ENCODE results near the gene CHCHD6.

The CHCHD6 gene

GRCh38 chr3:126895178-126896066, 191.4 kb downstream of the CHCHD6 start:
- DNase-seq (ENCODE audit: low spot score) = no peak

DNA sequence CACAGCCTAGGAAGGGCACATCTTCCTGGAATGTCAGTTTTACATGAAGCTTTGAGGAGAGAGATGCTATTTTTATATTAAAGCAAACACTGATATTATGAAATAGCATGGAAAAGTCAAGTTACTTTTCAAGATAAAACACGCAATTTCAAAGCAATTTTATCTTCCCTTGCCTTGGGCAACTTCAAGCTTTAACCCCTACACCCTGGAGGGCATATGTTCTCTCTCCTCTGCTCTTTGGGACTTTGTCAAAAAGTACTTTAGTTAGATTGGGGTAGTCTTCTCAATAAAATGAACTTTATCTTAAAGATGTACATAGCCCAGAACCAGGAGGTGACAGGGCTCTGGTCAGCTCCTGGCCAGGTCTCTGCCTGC, 192.0 kb downstream of the CHCHD6 start:
- DNase-seq (ENCODE audit: low spot score) = no peak

DNA sequence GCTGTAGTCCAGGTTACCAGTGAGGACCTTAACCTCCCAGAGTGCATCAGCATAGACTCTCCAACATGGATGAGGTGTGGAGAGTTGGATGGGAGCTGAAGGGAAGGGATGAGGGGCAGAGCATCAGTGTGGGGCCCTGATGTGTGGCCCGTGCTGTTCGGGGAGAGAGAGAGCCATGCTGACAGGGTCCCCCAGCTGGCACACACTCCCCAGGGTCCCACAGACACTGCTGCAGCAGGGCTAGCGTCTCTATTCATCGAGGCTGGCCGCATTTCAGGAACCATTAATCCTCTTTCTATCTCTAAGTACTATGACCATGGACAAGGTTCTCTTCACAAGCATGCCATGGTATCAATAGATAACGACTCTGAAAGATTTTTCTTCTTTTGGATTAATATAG, 192.9 kb downstream of the CHCHD6 start:
- DNase-seq (ENCODE audit: low spot score) = no peak

GRCh38 chr3:126897943-126898342, 193.9 kb downstream of the CHCHD6 start:
- DNase-seq (ENCODE audit: low spot score) = no peak

DNA sequence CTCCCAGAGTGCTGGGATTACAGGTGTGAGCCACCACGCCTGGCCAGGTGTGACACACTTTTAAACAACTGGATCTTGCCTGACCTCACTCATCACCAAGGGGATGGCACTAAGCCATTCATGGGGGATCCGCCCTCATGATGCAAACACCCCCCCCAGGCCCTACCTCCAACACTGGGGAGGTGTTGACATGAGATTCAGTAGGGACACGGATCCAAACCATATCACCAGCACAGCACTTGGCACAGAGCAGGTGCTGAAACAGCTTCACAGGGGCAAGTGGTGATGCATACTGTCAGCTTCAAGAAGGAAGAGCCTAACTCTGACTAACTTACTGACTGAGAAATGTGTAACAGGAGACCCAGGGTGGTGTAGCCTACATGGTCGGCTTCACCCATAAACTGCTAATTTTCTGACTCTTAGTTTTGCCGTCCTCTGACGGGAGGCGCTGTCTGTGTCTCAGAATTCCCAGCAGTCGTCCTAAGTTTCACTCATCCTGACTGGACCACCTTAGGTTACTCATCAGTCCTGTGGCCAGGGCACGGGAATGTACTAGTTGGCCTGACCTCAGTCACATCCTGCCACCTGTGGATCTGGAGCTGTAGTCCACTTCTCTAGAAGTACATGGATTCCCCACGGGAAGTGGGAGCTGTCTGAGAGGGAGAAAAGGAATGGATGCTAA, 197.0 kb downstream of the CHCHD6 start:
- no peak for DNase-seq (ENCODE audit: low spot score)

DNA sequence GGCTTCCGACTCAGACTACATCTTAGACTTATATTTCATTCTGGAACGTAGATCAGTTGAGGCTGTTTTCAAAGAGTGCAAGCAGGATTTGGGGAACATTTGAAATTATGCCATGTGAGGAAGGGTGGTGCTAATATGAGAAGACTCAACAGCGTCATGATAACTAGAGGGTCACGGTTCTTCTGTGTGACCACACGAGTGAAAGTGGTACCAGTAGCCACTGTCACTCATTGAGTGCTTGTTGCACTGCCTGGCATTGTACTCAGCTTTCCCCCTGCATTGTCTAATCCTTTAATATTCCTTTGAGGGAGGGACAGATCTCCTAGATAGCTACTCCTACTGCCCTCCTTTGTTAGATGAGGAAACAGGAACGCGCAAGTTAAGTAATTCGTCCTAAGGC, 197.6 kb downstream of the CHCHD6 start:
- no peak for DNase-seq (ENCODE audit: low spot score)

- DNase-seq (ENCODE audit: low spot score) = no peak
These were observed 199.5 kb downstream of the CHCHD6 start for GRCh38 chr3:126903521-126903920.

DNA sequence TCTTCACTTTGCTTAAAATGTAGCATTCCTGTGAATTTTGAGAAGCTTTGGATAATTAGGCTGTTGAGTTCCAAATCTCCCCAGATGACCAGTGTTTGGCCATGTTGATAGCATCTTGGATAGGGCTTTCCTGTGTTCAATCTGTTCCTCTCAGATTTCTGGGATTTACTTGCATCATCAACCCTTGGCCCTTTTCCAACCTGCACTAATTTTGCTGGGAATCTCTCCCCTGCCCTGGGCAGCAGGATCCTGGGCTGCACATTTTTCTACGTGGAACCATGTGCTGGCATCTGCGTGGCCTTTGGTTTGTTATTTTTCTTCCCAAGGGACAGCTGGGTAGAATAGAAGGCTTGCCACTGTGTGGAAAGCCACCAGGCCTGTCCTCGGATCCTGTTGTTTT, 203.5 kb downstream of the CHCHD6 start:
- no peak for DNase-seq (ENCODE audit: low spot score)

GRCh38 chr3:126908752-126909275, 204.8 kb downstream of the CHCHD6 start:
- DNase-seq (ENCODE audit: low spot score) = no peak

- no peak for DNase-seq (ENCODE audit: low spot score)
These were observed 206.2 kb downstream of the CHCHD6 start for GRCh38 chr3:126910231-126910630.

- DNase-seq (ENCODE audit: low spot score) = peak; percentile 53
These were observed 207.4 kb downstream of the CHCHD6 start for GRCh38 chr3:126911162-126912026.

GRCh38 chr3:126912027-126912422, 208.0 kb downstream of the CHCHD6 start:
- DNase-seq (ENCODE audit: low spot score) = no peak

- DNase-seq (ENCODE audit: low spot score) = no peak
These were observed 208.6 kb downstream of the CHCHD6 start for GRCh38 chr3:126912491-126913195.

DNA sequence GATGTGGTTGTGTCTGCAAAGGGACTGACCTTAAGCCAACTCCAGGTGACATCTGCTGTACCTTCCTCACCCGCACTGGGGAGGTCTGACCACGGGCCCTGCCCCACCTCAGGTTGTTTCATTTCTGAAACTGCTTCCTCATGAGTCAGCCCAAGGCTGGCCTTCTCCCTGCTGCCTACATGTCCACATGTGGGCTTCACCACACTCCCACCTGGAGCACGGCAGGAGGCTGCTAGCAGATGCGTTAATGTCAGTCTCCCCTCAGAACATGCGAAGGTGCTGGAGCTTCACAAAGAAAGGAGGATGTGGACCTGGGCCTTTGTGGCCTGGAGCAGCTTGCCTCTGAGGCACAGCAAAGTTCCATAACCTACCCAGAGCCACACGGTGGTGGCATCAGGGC, 209.5 kb downstream of the CHCHD6 start:
- peak; percentile 54 for DNase-seq (ENCODE audit: low spot score)

GRCh38 chr3:126914226-126914625, 210.2 kb downstream of the CHCHD6 start:
- DNase-seq (ENCODE audit: low spot score) = no peak

- DNase-seq (ENCODE audit: low spot score) = no peak
These were observed 211.0 kb downstream of the CHCHD6 start for GRCh38 chr3:126915015-126915414.

DNA sequence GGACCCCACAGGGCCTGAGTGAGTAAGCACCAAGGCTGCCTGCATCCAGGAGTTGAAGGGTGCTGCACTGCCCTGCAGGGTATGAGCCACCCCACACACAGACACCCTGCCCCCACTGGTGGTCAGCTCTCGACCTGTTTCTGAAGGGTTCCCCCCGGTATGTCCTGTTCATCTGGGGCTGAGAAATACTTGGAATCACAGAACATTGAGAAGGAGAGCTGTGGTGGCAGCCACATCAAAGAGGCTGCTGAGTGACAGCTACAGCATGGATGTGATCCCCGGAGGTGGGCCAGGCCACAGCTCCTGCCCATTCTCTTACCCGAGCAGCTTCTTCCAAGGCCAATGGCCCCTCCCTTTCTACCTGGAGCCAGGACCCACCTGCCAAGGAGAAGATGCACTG, 212.5 kb downstream of the CHCHD6 start:
- DNase-seq (ENCODE audit: low spot score) = no peak

DNA sequence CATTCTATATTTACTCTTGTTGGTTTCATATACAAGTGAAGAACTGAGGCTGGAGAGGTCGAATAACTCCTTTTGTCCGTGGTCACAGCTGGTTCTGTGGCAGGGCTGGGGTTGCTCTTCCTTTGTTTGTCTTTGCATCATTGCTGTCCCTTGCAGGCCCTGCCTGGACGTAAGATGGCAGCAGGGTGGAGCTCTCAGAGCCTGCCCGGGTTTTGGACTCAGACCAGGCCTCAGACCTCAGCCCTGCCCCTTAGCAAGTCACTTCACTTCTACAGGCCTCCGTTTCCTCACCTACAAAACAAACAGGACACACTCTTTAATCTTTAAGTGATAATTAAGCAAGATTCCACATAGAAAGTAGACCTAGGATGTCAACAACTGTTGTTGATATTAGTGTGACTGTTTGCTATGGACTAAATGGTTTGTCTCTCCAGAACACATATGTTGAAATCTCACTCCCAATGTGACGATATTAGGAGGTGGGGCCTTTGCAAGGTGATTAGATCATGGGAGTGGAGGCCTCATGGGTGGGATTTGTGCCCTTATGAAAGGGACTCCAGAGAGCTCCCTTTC, 213.3 kb downstream of the CHCHD6 start:
- DNase-seq (ENCODE audit: low spot score) = no peak

GRCh38 chr3:126918355-126918821, 214.3 kb downstream of the CHCHD6 start:
- no peak for DNase-seq (ENCODE audit: low spot score)

- no peak for DNase-seq (ENCODE audit: low spot score)
These were observed 217.2 kb downstream of the CHCHD6 start for GRCh38 chr3:126921085-126921824.
